Endothelial cell of umbilical vein (primary cell): ENCODE results near the gene CTSD. TPM values are rescaled to one million over a fixed set of nuclear protein-coding genes. Genes with fewer than 3 reads are reported as not detected.

ENCODE experiments used
- BruUV-seq: library from RNA; stranded (reverse); fragments of 400-500 nt; replicated peaks from 2 replicates; lab custom pipeline; 2021; lab: Mats Ljungman, UMichigan
- CTCF ChIA-PET: fragments of 300-600, 350-600 bp; sonication (Branson Sonifier 250); formaldehyde crosslinking; loops from one replicate; lab custom pipeline; 2021; ENCODE audit warnings: antibody characterized with exemption, inconsistent platforms; lab: Charles Lee
- POLR2A ChIA-PET: fragments of 300-600, 350-600 bp; sonication (Branson Sonifier 250); formaldehyde crosslinking; loops from one replicate; lab custom pipeline; 2021; ENCODE audit warnings: antibody characterized with exemption, inconsistent platforms; lab: Charles Lee
- DNase-seq: peaks from one replicate; pipeline ENCODE4 v3.0.0-alpha.2; 2011; ENCODE audit warnings: low read depth, low spot score
- FAIRE-seq: peaks from 2 replicates; lab custom pipeline; 2011; peaks lifted over from hg19 to GRCh38; lab: Jason Lieb, UNC
- H2AFZ ChIP-seq: 2 replicates; pipeline ENCODE4 v1.6.0; 2012; ENCODE audit warnings: low read depth, low read length, control low read depth, inconsistent platforms
- H3K27ac ChIP-seq: 2 replicates; pipeline ENCODE4 v1.5.1; 2011; ENCODE audit warnings: low read depth, mild to moderate bottlenecking, control low read depth, low read length, moderate library complexity; ENCODE audit not compliant: insufficient read depth
- H3K27me3 ChIP-seq, 2 experiments: 2 replicates each; pipeline versions ENCODE4 v1.6.0 to v1.6.1; 2011; ENCODE audit warnings: low read length in 2 of 2, mixed read lengths in 1 of 2; ENCODE audit not compliant: control insufficient read depth in 2 of 2, insufficient read depth in 2 of 2
- H3K36me3 ChIP-seq, 2 experiments: 2 replicates in 1 of 2; 3 replicates in 1 of 2; pipeline ENCODE4 v1.5.1; 2011; ENCODE audit warnings: low read length in 2 of 2, mild to moderate bottlenecking in 1 of 2, moderate library complexity in 1 of 2; ENCODE audit not compliant: control insufficient read depth in 2 of 2, insufficient read depth in 2 of 2; ENCODE audit errors: extremely low read depth in 1 of 2
- H3K4me1 ChIP-seq: 3 replicates; pipeline ENCODE4 v1.5.1; 2011; ENCODE audit warnings: mild to moderate bottlenecking, low read length; ENCODE audit not compliant: control insufficient read depth, insufficient read depth; ENCODE audit errors: extremely low read depth
- H3K4me2 ChIP-seq: 2 replicates; pipeline ENCODE4 v1.6.1; 2011; ENCODE audit warnings: low read length, control low read depth, mixed read lengths; ENCODE audit not compliant: insufficient read depth
- H3K4me3 ChIP-seq, 3 experiments: fragments of 200-600 bp in 1 of 3; sonication (generic), shearing (Covaris generic) in 1 of 3; replicated peaks in 1 of 3; 2 replicates each; pipeline ENCODE4 v1.5.1; 2011 to 2016; ENCODE audit warnings: control low read depth in 3 of 3, low read length in 3 of 3, mild to moderate bottlenecking in 2 of 3, inconsistent platforms in 1 of 3, low read depth in 1 of 3, moderate library complexity in 1 of 3; ENCODE audit not compliant: insufficient read depth in 1 of 3
- H3K79me2 ChIP-seq: 2 replicates; pipeline ENCODE4 v1.6.0; 2012; ENCODE audit warnings: low read length, inconsistent platforms; ENCODE audit not compliant: control insufficient read depth, insufficient read depth
- H3K9ac ChIP-seq: replicated peaks from 2 replicates; pipeline ENCODE3; 2011; ENCODE audit warnings: low read length, control low read depth; ENCODE audit not compliant: insufficient read depth; ENCODE audit errors: extremely low read depth
- H3K9me1 ChIP-seq: replicated peaks from 3 replicates; pipeline ENCODE4 v1.6.0; 2011; ENCODE audit warnings: mild to moderate bottlenecking, low read length; ENCODE audit not compliant: control insufficient read depth, insufficient read depth; ENCODE audit errors: extremely low read depth
- H3K9me3 ChIP-seq: replicated peaks from 2 replicates; pipeline ENCODE4 v1.5.1; 2012; ENCODE audit warnings: low read length, inconsistent platforms; ENCODE audit not compliant: control insufficient read depth, insufficient read depth
- H4K20me1 ChIP-seq: replicated peaks from 2 replicates; pipeline ENCODE3; 2011; ENCODE audit warnings: mild to moderate bottlenecking, low read length; ENCODE audit not compliant: control insufficient read depth, insufficient read depth; ENCODE audit errors: extremely low read depth
- CTCF ChIP-seq, 2 donors: IDR thresholded peaks; 1 replicate in 1 of 2; 2 replicates in 1 of 2; pipeline ENCODE4 v1.5.1; 2011; ENCODE audit warnings: low read length in 2 of 2, mild to moderate bottlenecking in 2 of 2, moderate library complexity in 2 of 2, control low read depth in 1 of 2, inconsistent platforms in 1 of 2, low read depth in 1 of 2; ENCODE audit not compliant: insufficient read depth in 1 of 2; ENCODE audit errors: extremely low read depth in 1 of 2
- EZH2 ChIP-seq: IDR thresholded peaks from 2 replicates; pipeline ENCODE4 v1.6.1; 2012; ENCODE audit warnings: borderline replicate concordance, low read depth, mild to moderate bottlenecking, moderate library complexity, low read length, inconsistent platforms; ENCODE audit not compliant: severe bottlenecking
- FOS ChIP-seq: IDR thresholded peaks from 2 replicates; pipeline ENCODE4 v1.6.1; 2011; ENCODE audit warnings: mild to moderate bottlenecking, low read length, moderate library complexity, borderline replicate concordance; ENCODE audit not compliant: insufficient read depth
- GATA2 ChIP-seq: IDR thresholded peaks from 2 replicates; pipeline ENCODE4 v1.7.0; 2011; ENCODE audit warnings: low read depth, mild to moderate bottlenecking, moderate library complexity, mixed read lengths, low read length; ENCODE audit not compliant: insufficient read length, insufficient read depth
- JUN ChIP-seq: IDR thresholded peaks from 2 replicates; pipeline ENCODE4 v1.6.1; 2011; ENCODE audit warnings: borderline replicate concordance, low read depth; ENCODE audit not compliant: insufficient read length, insufficient read depth
- MYC ChIP-seq: IDR thresholded peaks from one replicate; pipeline ENCODE4 v1.6.1; 2011; ENCODE audit warnings: mild to moderate bottlenecking, low read depth, low read length
- POLR2A ChIP-seq: IDR thresholded peaks from 2 replicates; pipeline ENCODE4 v1.6.1; 2012; ENCODE audit warnings: low read depth, mild to moderate bottlenecking, control low read depth, low read length
- POLR2AphosphoS5 ChIP-seq: IDR thresholded peaks from 2 replicates; pipeline ENCODE4 v1.6.1; 2012; ENCODE audit warnings: low read depth, mild to moderate bottlenecking, control low read depth, low read length, moderate library complexity; ENCODE audit not compliant: insufficient read depth
- dilution Hi-C: fragments of 300-500 bp; cut with MboI; formaldehyde crosslinking; loops from one replicate; pipeline ENCODE4 v1.15.0; 2019; ENCODE audit warnings: low sequenced_read_pairs; ENCODE audit not compliant: extremely low pct_ligation_motif_present
- intact Hi-C: fragments of 100-400 bp; cut with micrococcal nuclease; formaldehyde crosslinking; loops from one replicate; pipeline ENCODE4 v1.10.0; 2022
- polyA plus RNA-seq, 4 experiments: library from polyadenylated mRNA; depleted of rRNA in 3 of 4; stranded (reverse) in 3 of 4; unstranded in 1 of 4; fragments of >200 nt; gene quantifications; 2 replicates each; pipeline versions ENCODE4 v1.2.1 to v1.2.3, GENCODE V29; 2011 to 2012; ENCODE audit warnings: missing spikeins in 1 of 4
- total RNA-seq: library from RNA; stranded (reverse); gene quantifications from 2 replicates; pipeline ENCODE4 v1.2.3, GENCODE V29; 2021
- TF ChIP-seq, protein P1 (sequence below): IDR thresholded peaks from 2 replicates; pipeline ENCODE4 v1.6.1; 2011; ENCODE audit not compliant: insufficient read depth, insufficient read length

CTSD gene
- total and polyA plus RNA-seq, 2 donors (not counting 3 experiments of a cell fraction or from before 2014, with no cell fraction given) = 215 to 248 TPM

DNA sequence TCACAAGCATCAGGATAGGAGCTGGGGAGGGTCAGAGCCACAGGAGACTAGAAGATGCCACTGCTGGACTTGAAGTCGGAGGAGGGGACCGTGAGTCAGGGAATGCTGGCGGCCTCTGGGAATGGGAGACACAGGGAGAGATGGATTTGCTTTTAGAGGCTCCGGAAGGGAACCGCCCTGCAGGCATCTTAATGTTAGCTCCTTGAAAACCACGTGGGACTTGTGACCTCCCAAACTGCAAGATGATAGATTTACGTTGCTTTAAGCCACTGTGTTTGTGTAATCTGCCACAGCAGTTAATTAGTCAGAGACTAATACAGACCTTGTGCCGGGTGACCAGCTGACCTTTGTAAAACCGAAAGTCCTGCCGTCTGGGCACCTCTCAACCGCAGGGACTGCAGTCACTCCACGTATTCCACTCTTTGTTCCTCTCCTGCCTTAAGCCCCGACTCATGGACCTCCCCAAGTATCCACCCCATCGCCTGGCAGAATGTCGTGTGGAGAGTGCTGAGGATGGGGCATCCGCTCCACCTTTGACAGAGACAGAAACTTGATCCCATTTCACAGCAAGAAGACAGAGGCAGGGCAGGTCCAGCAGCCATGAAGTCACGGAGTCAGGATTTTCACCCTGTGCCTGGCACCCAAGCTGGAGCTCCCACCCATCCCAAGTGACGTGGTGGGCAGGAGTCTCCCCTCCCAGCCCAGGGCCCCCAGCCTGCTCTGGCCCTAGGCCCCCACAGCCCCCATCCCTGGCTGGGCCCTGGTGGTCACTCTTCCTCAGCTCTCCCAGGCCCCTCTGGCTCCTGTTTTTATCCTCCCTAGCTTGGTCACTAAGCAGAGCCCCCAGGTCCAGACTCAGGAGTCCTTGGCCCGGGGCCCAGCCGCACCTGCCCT lies 19.4 kb upstream of the CTSD start:
- TF ChIP-seq GATA2 = no peak
- no peak for TF ChIP-seq JUN
- TF ChIP-seq POLR2AphosphoS5 = no peak
- no peak for TF ChIP-seq POLR2A
- TF ChIP-seq, protein P1, sequence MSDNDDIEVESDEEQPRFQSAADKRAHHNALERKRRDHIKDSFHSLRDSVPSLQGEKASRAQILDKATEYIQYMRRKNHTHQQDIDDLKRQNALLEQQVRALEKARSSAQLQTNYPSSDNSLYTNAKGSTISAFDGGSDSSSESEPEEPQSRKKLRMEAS = no peak
- no peak for TF ChIP-seq EZH2
- TF ChIP-seq MYC = no peak
- no peak for TF ChIP-seq FOS
- TF ChIP-seq CTCF (IDR thresholded peaks at IDR 0.05; ENCODE audit: extremely low read depth in 1 of 2, insufficient read depth in 1 of 2, low read depth in 1 of 2, low read length in 2 of 2) = no peak
- intact Hi-C loops (no loop called here), dilution Hi-C loops (no loop called here)
- ChIA-PET CTCF (interaction anchor here (1.1 to 1.2 kb wide), 2 partner anchors 89 to 130 kb away, joined by 3 to 5 read pairs; no protein-coding TSS in a partner anchor), POLR2A (no interaction called here)
- Histone ChIP-seq H3K4me3 (no peak overlapping the region), H3K79me2 (no peaks in the 10 kb centered on the region), H3K27ac (no peak overlapping the region), H3K4me2 (no peak overlapping the region), H3K9me1 (no peaks in the 10 kb centered on the region), H4K20me1 (no peaks in the 10 kb centered on the region), H3K27me3 (no peaks in the 10 kb centered on the region), H3K4me1 (no peaks in the 10 kb centered on the region), H2AFZ (no peak overlapping the region), H3K9ac (no peak overlapping the region), H3K36me3 (no peaks in the 10 kb centered on the region), H3K9me3 (no peaks in the 10 kb centered on the region)
- no TSS peak for BruUV-seq
- DNase-seq (no peak), FAIRE-seq (no peak)
